AG09319 (cell line): ENCODE results near the gene PARN.

Source experiments
- DNase-seq: peaks from one replicate; pipeline ENCODE4 v3.0.0-alpha.2; 2010; ENCODE audit warnings: low read depth; ENCODE audit errors: extremely low read depth
- CTCF ChIP-seq: IDR thresholded peaks from 2 replicates; pipeline ENCODE4 v1.5.1; 2011; ENCODE audit warnings: low read depth, mild to moderate bottlenecking, inconsistent platforms, low read length, moderate library complexity

PARN gene

GRCh38 chr16:14510939-14511799, 118.9 kb downstream of the PARN start:
- DNase-seq, result no peak
- no peak for TF ChIP-seq CTCF

DNA sequence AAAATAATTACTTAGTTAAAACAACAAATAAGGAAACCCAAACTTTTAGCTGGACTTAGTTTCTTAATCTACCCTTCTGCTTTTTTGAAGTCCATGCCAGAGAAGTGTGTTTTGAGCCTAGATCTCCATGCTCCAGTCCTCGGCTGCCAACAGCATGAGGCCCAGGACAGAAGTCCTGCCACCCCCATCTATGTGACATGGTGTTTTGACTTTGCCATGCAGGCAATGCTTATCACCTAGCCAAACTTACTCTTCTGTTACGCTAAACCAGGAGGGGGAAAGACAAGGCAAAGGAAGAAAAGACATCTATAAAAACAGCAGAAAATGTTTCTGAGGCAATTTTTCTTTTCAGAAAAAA, 119.5 kb downstream of the PARN start:
- no peak for DNase-seq
- TF ChIP-seq CTCF, result no peak

- TF ChIP-seq CTCF, result no peak
These were observed 120.4 kb downstream of the PARN start for GRCh38 chr16:14509675-14510132.

GRCh38 chr16:14509055-14509454, 121.0 kb downstream of the PARN start:
- TF ChIP-seq CTCF, result no peak
- DNase-seq, result no peak

More at GRCh38 chr16:14509675-14510132, 120.4 kb downstream of the PARN start:
- no peak for DNase-seq

- no peak for TF ChIP-seq CTCF
- no peak for DNase-seq
These were observed 124.2 kb downstream of the PARN start for GRCh38 chr16:14505846-14506245.

GRCh38 chr16:14502932-14503741, 126.9 kb downstream of the PARN start:
- TF ChIP-seq CTCF, result no peak
- DNase-seq, result no peak
